Endothelial cell (in vitro differentiated cells): ENCODE results near the gene FAM177B. TPM values are rescaled to one million over a fixed set of nuclear protein-coding genes. Genes with fewer than 3 reads are reported as not detected.

Experiments
- DNase-seq: peaks from one replicate; pipeline ENCODE4 v3.0.0; 2021; ENCODE audit warnings: low spot score
- H3K27ac Mint-ChIP-seq: one replicate; pipeline ENCODE4 v1.8.0; 2021; ENCODE audit warnings: mixed read lengths, inconsistent platforms; ENCODE audit not compliant: unreplicated experiment
- H3K27me3 Mint-ChIP-seq: one replicate; pipeline ENCODE4 v1.8.0; 2021; ENCODE audit warnings: mild to moderate bottlenecking, moderate library complexity, mixed read lengths, inconsistent platforms; ENCODE audit not compliant: unreplicated experiment
- H3K36me3 Mint-ChIP-seq: one replicate; pipeline ENCODE4 v1.8.0; 2021; ENCODE audit warnings: mild to moderate bottlenecking, low read depth, mixed read lengths, inconsistent platforms; ENCODE audit not compliant: unreplicated experiment
- H3K4me1 Mint-ChIP-seq: one replicate; pipeline ENCODE4 v1.8.0; 2021; ENCODE audit warnings: mild to moderate bottlenecking, mixed read lengths, inconsistent platforms; ENCODE audit not compliant: unreplicated experiment
- H3K4me3 Mint-ChIP-seq: one replicate; pipeline ENCODE4 v1.8.0; 2021; ENCODE audit warnings: mild to moderate bottlenecking, mixed read lengths, inconsistent platforms; ENCODE audit not compliant: unreplicated experiment
- H3K9me3 Mint-ChIP-seq: one replicate; pipeline ENCODE4 v1.8.0; 2021; ENCODE audit warnings: mixed read lengths, inconsistent platforms; ENCODE audit not compliant: unreplicated experiment
- CTCF ChIP-seq: fragments of 200-600 bp; sonication (generic); IDR thresholded peaks from one replicate; pipeline ENCODE4 v1.5.0; 2021; ENCODE audit warnings: antibody characterized with exemption; ENCODE audit not compliant: unreplicated experiment
- long read RNA-seq: library from polyadenylated mRNA; unstranded; transcript quantifications from one replicate; pipeline ENCODE4 v2.0.0, GENCODE V29; 2020; ENCODE audit not compliant: unreplicated experiment
- total RNA-seq: library from RNA; stranded (reverse); fragmentation: NEBNext Ultra II Directional; extraction: Animal tissue kit (Norgen Biotek cat#: 25700); gene quantifications from one replicate; pipeline ENCODE4 v1.2.1, GENCODE V29; 2021; ENCODE audit not compliant: unreplicated experiment

FAM177B gene
- not detected for total RNA-seq
- long read RNA-seq: 0 reads

- Mint-ChIP-seq H3K27me3 (no peaks in the 10 kb centered on the region), H3K27ac (no peak within 1 kb of the TSS), H3K4me3 (no peak within 1 kb of the TSS), H3K4me1 (no peaks in the 10 kb centered on the region), H3K9me3 (no peaks in the 10 kb centered on the region), H3K36me3 (peaks cover 4% of the 10 kb centered on the region)
- no peak for TF ChIP-seq CTCF
- DNase-seq: no peak
Measured at GRCh38 chr1:222736972-222737371, at the start of gene FAM177B. Gene FAM177B, plus strand, starts transcription at chr1:222737202. Its CDS starts 9,344 bp downstream, at chr1:222746546.

- DNase-seq: no peak
- H3K9me3 Mint-ChIP-seq: no peaks in the 10 kb centered on the region
- TF ChIP-seq CTCF: no peak
- peaks cover 7% of the 10 kb centered on the region for H3K36me3 Mint-ChIP-seq
- no peaks in the 10 kb centered on the region for H3K4me1 Mint-ChIP-seq
- no peak overlapping the region for H3K4me3 Mint-ChIP-seq
- H3K27me3 Mint-ChIP-seq: no peaks in the 10 kb centered on the region
- H3K27ac Mint-ChIP-seq: no peak overlapping the region
Measured at GRCh38 chr1:222691016-222691415, 46.0 kb upstream of the FAM177B start.

GRCh38 chr1:222694927-222695326, 42.1 kb upstream of the FAM177B start:
- no peak for DNase-seq
- Mint-ChIP-seq H3K9me3 (no peaks in the 10 kb centered on the region), H3K36me3 (peaks cover 6% of the 10 kb centered on the region), H3K27ac (no peak overlapping the region), H3K4me3 (no peak overlapping the region), H3K4me1 (no peaks in the 10 kb centered on the region), H3K27me3 (no peaks in the 10 kb centered on the region)
- no peak for TF ChIP-seq CTCF

GRCh38 chr1:222696741-222697140, 40.3 kb upstream of the FAM177B start:
- Mint-ChIP-seq H3K27me3 (no peaks in the 10 kb centered on the region), H3K27ac (no peak overlapping the region), H3K4me3 (no peak overlapping the region), H3K4me1 (no peaks in the 10 kb centered on the region), H3K9me3 (no peaks in the 10 kb centered on the region), H3K36me3 (peaks cover 6% of the 10 kb centered on the region)
- no peak for TF ChIP-seq CTCF
- no peak for DNase-seq

GRCh38 chr1:222697203-222697602, 39.8 kb upstream of the FAM177B start:
- H3K4me3 Mint-ChIP-seq: no peak overlapping the region
- H3K27ac Mint-ChIP-seq: no peak overlapping the region
- no peaks in the 10 kb centered on the region for H3K27me3 Mint-ChIP-seq
- H3K36me3 Mint-ChIP-seq: peaks cover 8% of the 10 kb centered on the region
- TF ChIP-seq CTCF: no peak
- DNase-seq: no peak
- H3K4me1 Mint-ChIP-seq: no peaks in the 10 kb centered on the region
- no peaks in the 10 kb centered on the region for H3K9me3 Mint-ChIP-seq
